ENCODE results near the gene GANAB. TPM values are rescaled to one million over a fixed set of nuclear protein-coding genes. Genes with fewer than 3 reads are reported as not detected.

Gene GANAB
- total and polyA plus RNA-seq, 2 of the 13 experiments (the other 11 are each of a cell fraction or from before 2014, with no cell fraction given), result 99.5 to 234 TPM

DNA sequence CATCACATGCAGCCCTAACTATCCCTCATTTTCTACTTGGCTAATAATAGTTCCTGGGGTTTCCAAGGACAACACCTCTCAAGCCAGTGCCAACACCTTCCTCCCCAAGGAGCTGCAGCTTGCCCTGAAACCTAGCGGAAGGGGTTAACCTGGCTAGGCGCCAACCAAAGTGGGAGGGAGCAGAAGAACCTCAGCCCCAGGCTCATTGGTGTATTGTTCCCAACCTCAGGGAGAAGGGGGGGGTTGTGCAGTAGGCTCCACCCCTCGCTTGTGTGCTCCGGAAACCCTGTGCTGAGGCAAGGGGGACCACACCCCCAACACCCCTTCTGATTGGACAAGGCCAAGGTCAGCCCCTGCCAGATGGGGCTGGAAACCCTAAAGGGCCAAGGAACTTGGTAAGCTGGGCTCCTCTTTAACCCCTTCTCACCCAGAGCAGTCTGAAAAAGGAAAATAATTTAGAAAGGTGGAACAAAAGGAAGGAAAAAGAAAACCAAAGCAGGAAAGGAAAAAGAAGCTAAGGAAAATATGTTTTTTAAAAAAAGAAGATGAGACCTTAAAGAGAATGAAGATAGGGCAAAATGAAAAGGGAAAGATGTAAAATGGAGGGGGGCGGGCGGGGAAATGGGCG lies 47.2 kb downstream of the GANAB start (continued):
- TF ChIP-seq, protein P1, sequence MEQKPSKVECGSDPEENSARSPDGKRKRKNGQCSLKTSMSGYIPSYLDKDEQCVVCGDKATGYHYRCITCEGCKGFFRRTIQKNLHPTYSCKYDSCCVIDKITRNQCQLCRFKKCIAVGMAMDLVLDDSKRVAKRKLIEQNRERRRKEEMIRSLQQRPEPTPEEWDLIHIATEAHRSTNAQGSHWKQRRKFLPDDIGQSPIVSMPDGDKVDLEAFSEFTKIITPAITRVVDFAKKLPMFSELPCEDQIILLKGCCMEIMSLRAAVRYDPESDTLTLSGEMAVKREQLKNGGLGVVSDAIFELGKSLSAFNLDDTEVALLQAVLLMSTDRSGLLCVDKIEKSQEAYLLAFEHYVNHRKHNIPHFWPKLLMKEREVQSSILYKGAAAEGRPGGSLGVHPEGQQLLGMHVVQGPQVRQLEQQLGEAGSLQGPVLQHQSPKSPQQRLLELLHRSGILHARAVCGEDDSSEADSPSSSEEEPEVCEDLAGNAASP (CRISPR knock-in tag; IDR thresholded peaks at IDR 0.05; ENCODE audit: borderline replicate concordance), result peak; percentile 45; the same call in 1 of the 2 replicates
- TF ChIP-seq, protein P2, sequence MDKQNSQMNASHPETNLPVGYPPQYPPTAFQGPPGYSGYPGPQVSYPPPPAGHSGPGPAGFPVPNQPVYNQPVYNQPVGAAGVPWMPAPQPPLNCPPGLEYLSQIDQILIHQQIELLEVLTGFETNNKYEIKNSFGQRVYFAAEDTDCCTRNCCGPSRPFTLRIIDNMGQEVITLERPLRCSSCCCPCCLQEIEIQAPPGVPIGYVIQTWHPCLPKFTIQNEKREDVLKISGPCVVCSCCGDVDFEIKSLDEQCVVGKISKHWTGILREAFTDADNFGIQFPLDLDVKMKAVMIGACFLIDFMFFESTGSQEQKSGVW (CRISPR knock-in tag; IDR thresholded peaks at IDR 0.05; ENCODE audit: borderline replicate concordance), result no peak
- TF ChIP-seq U2AF1 (optimal IDR thresholded peaks at IDR 0.05; ENCODE audit: low read depth, low read length) (peak; percentile 58), ZNF136 (CRISPR knock-in tag; IDR thresholded peaks at IDR 0.05; ENCODE audit: low read depth) (no peak), SMC3 (IDR thresholded peaks at IDR 0.05; ENCODE audit: low read length) (no peak), MXD3 (CRISPR knock-in tag; IDR thresholded peaks at IDR 0.05) (no peak), ZSCAN21 (CRISPR knock-in tag; IDR thresholded peaks at IDR 0.05; ENCODE audit: borderline replicate concordance) (no peak), MTA1 (CRISPR knock-in tag; IDR thresholded peaks at IDR 0.05; ENCODE audit: borderline replicate concordance) (peak; percentile 46; the same call in 1 of the 2 replicates), TMF1 (CRISPR knock-in tag; IDR thresholded peaks at IDR 0.05; ENCODE audit: low read depth) (no peak), ZNF609 (CRISPR knock-in tag; IDR thresholded peaks at IDR 0.05; ENCODE audit: borderline replicate concordance) (peak; percentile 28; the same call in 1 of the 2 replicates), PAWR (CRISPR knock-in tag; IDR thresholded peaks at IDR 0.05; ENCODE audit: borderline replicate concordance) (no peak), SOX13 (IDR thresholded peaks at IDR 0.05) (no peak), SOX13 (CRISPR knock-in tag; conservative IDR thresholded peaks at IDR 0.05 in 1 of 2, IDR thresholded peaks at IDR 0.05 in 1 of 2) (peak in 1 of 2 experiments; percentile 79; a peak in 2 of 4 replicates), MAF1 (CRISPR knock-in tag; IDR thresholded peaks at IDR 0.05; ENCODE audit: borderline replicate concordance) (no peak), ZNF841 (CRISPR knock-in tag; IDR thresholded peaks at IDR 0.05; ENCODE audit: borderline replicate concordance) (no peak), NRL (CRISPR knock-in tag; IDR thresholded peaks at IDR 0.05; ENCODE audit: borderline replicate concordance) (no peak), ZNF350 (CRISPR knock-in tag; IDR thresholded peaks at IDR 0.05; ENCODE audit: borderline replicate concordance, low read depth) (peak; percentile 54; the same call in 1 of the 2 replicates)
- TF ChIP-seq, protein P3, sequence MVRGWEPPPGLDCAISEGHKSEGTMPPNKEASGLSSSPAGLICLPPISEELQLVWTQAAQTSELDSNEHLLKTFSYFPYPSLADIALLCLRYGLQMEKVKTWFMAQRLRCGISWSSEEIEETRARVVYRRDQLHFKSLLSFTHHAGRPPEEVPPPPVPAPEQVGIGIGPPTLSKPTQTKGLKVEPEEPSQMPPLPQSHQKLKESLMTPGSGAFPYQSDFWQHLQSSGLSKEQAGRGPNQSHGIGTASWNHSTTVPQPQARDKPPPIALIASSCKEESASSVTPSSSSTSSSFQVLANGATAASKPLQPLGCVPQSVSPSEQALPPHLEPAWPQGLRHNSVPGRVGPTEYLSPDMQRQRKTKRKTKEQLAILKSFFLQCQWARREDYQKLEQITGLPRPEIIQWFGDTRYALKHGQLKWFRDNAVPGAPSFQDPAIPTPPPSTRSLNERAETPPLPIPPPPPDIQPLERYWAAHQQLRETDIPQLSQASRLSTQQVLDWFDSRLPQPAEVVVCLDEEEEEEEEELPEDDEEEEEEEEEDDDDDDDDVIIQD (CRISPR knock-in tag; IDR thresholded peaks at IDR 0.05; ENCODE audit: low read depth), result peak; percentile 64; the same call in 1 of the 2 replicates
